ENCODE results near the gene CENPP.

GRCh38 chr9:92525306-92525705 is 199.6 kb downstream of the CENPP start:
- TF ChIP-seq CTCF (IDR thresholded peaks at IDR 0.05) = no peak
- no peak for TF ChIP-seq POLR2A (IDR thresholded peaks at IDR 0.05)
